NCI-H2227 (cell line): ENCODE results near the gene FUT7.
"Not testable (repeated sequence)": the region's sequence is repeated elsewhere in the genome, so short reads cannot be mapped to it uniquely, and the experiment has no call there.

Experiments used
- DNase-seq: peaks from one replicate; lab custom pipeline; 2025; ENCODE audit not compliant: unreplicated experiment; lab: John Stamatoyannopoulos, UW

The FUT7 gene

DNA sequence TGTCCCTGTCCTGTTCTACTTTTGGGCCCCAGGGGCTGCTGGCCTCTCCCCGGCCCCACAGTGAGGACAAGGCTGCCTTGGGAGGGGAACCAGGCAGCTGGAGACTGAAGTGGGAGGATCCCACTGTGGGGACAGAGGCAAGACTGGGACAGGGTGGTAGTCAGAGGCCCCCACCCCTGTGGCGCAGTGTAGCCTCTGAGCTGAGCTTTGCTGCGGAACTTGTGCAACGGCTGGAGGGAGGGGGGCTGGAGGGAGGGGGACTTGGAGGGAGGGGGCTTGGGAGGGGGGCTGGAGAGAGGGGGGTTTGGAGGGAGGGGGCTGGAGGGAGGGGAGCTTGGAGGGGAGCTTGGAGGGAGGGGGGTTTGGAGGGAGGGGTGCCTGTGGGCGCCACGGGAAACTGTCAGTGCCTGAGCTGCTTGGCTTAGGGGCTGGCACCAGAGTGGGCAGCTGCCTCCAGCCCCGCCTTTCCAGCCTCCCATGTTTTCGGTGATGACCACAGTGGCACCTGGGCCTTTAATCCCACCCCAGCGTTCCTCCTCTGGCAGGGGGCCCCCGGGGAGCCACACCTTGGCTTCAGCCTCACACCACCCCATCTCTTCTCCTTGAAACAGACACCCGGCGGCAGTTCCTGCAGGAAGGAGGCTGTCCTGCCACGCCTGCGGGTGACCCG is 2.3 kb upstream of the FUT7 start:
- no peak for DNase-seq

DNA sequence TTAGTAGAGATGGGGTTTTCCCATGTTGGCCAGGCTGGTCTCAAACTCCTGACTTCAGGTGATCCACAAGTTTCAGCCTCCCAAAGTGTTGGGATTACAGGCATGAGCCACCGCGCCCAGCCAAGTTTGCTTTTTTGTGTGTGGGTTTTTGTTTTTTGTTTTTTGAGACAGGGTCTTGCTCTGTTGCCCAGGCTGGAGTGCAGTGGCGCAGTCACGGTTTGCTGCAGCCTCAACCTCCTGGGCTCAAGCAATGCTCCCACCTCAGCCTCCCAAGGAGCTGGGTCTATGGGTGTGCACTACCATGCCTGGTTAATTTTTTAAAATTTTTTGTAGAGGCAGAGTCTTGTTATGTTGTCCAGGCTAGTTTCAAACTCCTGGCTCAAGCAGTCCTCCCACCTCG is 1.6 kb upstream of the FUT7 start:
- DNase-seq, result not testable (repeated sequence)

DNA sequence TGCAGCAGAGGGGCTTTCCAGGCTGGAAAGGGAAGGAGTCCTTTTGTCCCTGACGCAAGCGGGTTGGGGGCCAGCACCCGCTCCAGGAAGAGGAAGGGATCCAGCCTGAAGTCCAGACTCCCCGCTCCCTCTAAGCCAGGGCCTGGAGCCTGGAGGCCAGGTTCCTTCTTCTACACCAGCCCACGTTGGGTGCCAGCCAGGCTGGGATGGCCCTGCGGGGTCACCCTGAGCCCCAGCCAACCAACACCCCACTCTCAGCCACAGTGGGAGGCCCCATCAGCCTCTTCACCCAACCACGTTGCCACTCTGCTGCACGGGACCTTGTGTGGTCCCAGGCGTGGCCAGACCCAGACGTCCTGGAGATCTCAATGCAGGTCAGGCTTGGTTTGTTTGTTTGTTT is 970 bp upstream of the FUT7 start:
- no peak for DNase-seq

DNA sequence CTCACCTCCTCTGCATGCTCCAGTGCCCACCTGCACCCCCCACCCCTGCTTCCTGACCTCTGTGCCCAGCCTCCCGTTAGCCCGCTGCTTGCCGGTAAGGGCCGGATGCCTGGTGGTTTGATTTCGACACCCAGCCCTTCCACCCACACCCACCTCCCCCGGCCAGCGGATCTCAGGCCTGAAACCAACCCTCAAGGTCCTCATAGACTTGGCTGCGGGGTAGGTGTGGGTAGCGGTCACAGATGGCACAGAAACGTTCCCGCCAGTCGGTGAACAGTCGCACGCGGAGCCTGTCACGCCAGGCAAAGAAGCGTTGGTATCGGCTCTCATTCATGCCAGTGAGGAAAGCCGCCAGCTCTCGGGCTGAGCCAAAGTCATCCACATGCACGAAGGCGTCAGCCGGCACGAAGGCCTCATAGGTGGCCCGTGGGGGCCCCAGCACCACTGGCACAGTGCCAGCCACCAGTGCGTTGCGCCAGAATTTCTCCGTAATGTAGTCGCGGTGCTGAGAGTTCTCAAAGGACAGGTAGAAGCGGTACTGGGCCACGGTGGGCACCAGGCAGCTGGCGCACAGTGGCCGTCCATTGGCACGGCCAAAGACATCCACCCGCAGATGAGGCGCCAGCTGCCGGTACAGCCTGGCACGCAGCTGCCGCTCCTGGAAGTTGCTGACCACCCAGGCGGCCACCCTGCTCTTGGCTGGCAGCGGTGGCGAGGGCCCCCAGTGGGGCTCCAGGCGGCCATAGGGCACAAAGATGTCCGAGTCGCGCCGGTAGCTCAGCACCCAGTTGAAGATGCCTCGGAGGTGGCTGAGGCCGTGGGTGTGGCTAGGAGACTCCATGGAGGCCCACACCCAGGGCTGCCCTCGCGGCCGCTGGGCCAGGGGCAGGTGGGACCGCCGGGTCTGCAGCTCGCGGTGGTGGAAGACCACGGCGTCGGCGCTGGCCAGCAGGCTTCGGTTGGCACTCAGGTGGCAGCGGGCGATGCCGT is 1.1 kb downstream of the FUT7 start:
- DNase-seq, result no peak

- DNase-seq, result no peak
Measured at GRCh38 chr9:137030006-137030405, 1.9 kb downstream of the FUT7 start.

DNA sequence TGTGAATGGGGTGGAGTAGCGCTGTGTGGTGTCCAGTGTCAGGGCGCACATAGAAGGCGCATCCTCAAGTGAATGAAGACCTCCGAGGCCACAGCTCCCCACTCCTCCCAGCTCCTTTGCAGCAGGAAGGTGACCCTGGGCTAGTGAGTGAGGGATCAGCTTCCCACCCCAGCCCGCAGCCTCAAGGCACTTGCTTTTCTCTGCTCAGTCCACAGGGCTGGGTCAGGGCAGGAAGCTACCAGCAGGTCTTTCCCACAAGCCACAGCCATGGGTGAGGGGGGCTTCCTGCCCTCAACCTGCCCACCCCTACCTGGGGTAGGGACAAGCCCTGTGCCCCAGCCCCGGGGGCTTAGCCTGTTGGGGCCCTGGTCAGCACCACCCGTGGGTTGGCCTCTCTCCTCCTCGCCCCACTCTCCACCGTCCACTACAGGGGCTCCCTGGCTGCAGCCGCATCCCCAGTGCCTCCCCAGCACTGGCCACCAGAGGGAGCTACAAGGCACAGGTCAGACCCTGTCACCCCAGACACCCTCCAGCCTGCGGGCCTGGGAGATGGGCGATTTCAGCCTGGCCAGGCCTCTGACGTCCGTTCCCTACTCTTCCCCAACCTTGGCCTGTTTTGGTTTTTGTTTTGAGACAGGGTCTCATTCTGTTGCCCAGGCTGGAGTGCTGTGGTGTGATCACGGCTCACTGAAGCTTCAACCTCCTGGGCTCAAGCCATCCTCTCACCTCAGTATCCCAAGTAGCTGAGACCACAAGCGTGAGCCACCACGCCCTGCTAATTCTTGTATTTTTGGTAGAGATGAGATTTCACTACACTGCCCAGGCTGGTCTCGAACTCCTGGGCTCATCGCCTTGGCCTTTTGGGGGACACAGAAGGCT is 2.6 kb downstream of the FUT7 start:
- DNase-seq, result peak; percentile 63

- DNase-seq, result peak; percentile 73
Measured at GRCh38 chr9:137028263-137029057, 3.4 kb downstream of the FUT7 start.

- DNase-seq, result peak; percentile 71
Measured at GRCh38 chr9:137027369-137028262, 4.3 kb downstream of the FUT7 start, which contains the start of gene ABCA2. TSS of gene ABCA2 (minus strand) at chr9:137028237. CDS start at chr9:137028140, 97 bp downstream.

- no peak for DNase-seq
Measured at GRCh38 chr9:137026828-137027227, 5.1 kb downstream of the FUT7 start.

GRCh38 chr9:137026384-137026783 is 5.5 kb downstream of the FUT7 start:
- no peak for DNase-seq

DNA sequence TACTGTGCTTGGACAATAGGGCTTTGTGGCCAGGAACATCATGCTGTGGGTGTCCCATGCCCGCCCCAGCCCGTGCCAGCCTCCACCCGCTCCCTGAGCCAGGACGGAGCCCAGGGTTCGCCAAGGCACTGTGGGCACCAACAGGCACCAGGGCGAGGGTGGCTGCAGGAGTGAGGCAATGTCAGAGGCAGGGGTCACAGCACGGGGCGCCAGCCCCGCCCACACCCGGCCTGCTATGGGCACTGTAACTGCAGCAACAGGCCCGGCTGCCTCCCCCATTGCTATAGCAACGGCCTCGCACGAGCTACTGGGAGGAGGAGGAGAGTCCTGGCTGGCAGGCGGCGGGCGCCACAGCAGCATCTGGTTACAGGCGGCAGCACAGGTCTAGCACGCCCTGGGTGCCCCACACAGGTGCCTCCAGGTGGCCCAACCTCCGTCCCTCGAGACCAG is 6.3 kb downstream of the FUT7 start:
- peak; percentile 86 for DNase-seq

- no peak for DNase-seq
Measured at GRCh38 chr9:137023583-137023991, 8.3 kb downstream of the FUT7 start.

GRCh38 chr9:137023157-137023556 is 8.7 kb downstream of the FUT7 start:
- DNase-seq, result no peak

DNA sequence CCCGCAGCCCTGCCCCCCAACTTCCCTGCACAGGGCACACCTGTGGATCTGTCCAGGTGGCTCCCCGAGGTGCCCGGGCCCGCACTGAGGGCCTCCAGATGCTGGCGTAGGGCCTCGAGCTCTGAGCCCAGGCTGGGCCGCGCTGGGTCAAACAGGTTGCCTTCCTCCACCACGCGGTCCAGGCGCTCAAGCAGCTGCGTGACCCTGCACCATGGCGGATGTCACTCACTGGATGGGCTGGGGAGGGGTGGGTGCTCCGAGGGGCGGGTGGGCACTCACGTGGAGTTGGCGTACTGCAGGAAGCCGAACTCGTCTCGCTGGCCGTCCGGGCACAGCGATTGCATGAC is 9.3 kb downstream of the FUT7 start:
- DNase-seq, result no peak

DNA sequence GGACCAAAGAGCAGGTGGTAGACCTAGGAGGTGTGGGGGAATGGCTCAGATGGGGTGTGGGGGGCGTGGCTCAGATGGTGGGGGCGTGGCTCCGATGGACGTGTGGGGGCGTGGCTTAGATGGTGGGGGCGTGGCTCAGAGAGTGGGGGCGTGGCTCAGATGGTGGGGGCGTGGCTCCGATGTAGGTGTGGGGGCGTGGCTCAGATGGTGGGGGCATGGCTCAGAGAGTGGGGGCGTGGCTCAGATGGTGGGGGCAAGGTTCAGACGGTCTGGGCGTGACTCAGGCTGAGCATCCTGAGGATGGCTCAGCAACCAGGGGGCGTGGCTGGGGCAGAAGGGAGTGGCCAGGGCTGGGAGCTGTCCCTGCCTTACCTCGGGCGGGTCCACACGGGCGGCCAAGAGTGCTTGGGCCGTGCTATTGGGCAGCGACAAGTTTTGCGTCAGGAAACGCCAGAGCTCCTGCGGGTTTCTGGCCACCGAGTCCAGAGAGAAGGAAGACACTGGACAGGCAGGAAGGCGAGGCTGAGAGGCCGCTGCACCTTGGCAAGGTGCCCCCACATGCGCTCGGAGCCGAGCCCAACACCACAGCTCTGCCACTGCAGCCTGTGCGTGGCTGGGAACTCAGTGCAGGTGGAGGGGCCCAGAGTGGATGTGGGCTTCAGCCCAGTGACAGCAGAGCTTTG is 9.8 kb downstream of the FUT7 start:
- DNase-seq, result peak; percentile 34

DNA sequence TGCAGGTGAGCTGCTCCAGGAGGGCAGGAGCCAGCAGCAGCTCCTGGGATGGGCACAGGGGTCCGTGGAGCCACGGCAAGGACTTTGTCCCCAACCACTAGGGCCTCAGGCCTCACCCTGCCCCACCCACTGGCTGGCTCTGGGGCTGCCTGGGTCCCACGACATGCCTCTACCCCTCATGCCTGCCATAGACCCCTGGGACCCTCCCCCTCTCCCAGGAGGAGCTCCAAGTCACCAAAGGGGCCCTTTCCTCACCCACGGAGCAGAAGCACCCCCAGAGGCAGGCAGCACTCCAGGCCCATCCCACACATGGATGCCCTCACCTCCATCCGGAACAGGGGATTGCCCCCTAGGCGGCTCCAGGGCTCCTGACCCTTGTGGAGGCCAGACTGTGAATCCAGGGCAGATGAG is 10.3 kb downstream of the FUT7 start:
- DNase-seq, result no peak

GRCh38 chr9:137020771-137021567 is 10.9 kb downstream of the FUT7 start:
- DNase-seq, result no peak
